GM12878 (cell line): ENCODE measurements around the gene TK1. TPM values are rescaled to one million over a fixed set of nuclear protein-coding genes. Genes with fewer than 3 reads are reported as not detected.

ENCODE experiments used
- ATAC-seq: fragments of 200-7000 bp; cut with Tn5 transposase; 3 replicates; pipeline ENCODE4 v1.9.1; 2020; ENCODE audit warnings: mild to moderate bottlenecking, moderate library complexity
- BruUV-seq: library from RNA; stranded (reverse); fragments of 400-500 nt; replicated peaks from 2 replicates; lab custom pipeline; 2021; lab: Mats Ljungman, UMichigan
- CTCF ChIA-PET: fragments of 300-600 bp; sonication (Branson Sonifier 250); formaldehyde crosslinking; extraction: SDS; loops from one replicate; lab custom pipeline; 2021; ENCODE audit warnings: inconsistent platforms; lab: Yijun Ruan, JAX
- POLR2A ChIA-PET: fragments of 350-600 bp; formaldehyde crosslinking; extraction: SDS; loops from one replicate; lab custom pipeline; 2021; ENCODE audit warnings: inconsistent platforms; lab: Charles Lee
- RAD21 ChIA-PET: fragments of 300-600 bp; sonication (Branson Sonifier 250); formaldehyde crosslinking; loops from one replicate; lab custom pipeline; 2023; ENCODE audit warnings: antibody characterized with exemption; ENCODE audit not compliant: unreplicated experiment; lab: Charles Lee
- SMC1A ChIA-PET: fragments of 300-600 bp; sonication (Branson Sonifier 250); formaldehyde crosslinking; loops from one replicate; lab custom pipeline; 2023; ENCODE audit not compliant: unreplicated experiment, uncharacterized antibody; lab: Charles Lee
- DNase-seq: peaks from one replicate; pipeline ENCODE4 v3.0.0-alpha.2; 2011; ENCODE audit warnings: low read depth, low spot score
- FAIRE-seq: peaks from 3 replicates; lab custom pipeline; 2011; peaks lifted over from hg19 to GRCh38; lab: Jason Lieb, UNC
- H2AFZ ChIP-seq: 2 replicates; pipeline ENCODE4 v1.6.0; 2011; ENCODE audit warnings: low read depth, low read length, control low read depth; ENCODE audit not compliant: control insufficient read depth
- H3K27ac ChIP-seq: 2 replicates; pipeline ENCODE4 v1.5.1; 2011; ENCODE audit warnings: control low read depth; ENCODE audit not compliant: control insufficient read depth, insufficient read depth
- H3K27me3 ChIP-seq, 2 experiments: replicated peaks in 1 of 2; 2 replicates each; pipeline versions ENCODE4 v1.6.0 to v1.6.1; 2011; ENCODE audit warnings: low read length in 1 of 2; ENCODE audit not compliant: control insufficient read depth in 2 of 2, insufficient read depth in 2 of 2
- H3K36me3 ChIP-seq, 2 experiments: 2 replicates each; pipeline ENCODE4 v1.5.1; 2011; ENCODE audit warnings: low read length in 1 of 2; ENCODE audit not compliant: control insufficient read depth in 2 of 2, insufficient read depth in 2 of 2
- H3K4me1 ChIP-seq: 2 replicates; pipeline ENCODE4 v1.6.1; 2011; ENCODE audit warnings: mild to moderate bottlenecking, low read length, moderate library complexity, mixed read lengths; ENCODE audit not compliant: control insufficient read depth, insufficient read depth
- H3K4me2 ChIP-seq: 2 replicates; pipeline ENCODE4 v1.6.0; 2011; ENCODE audit warnings: control low read depth; ENCODE audit not compliant: control insufficient read depth, insufficient read depth
- H3K4me3 ChIP-seq: fragments of 200-600 bp; sonication (generic); 2 replicates; pipeline ENCODE4 v1.5.1; 2016
- H3K79me2 ChIP-seq: 2 replicates; pipeline ENCODE4 v1.6.0; 2011; ENCODE audit warnings: low read length; ENCODE audit not compliant: control insufficient read depth, insufficient read depth
- H3K9ac ChIP-seq: 2 replicates; pipeline ENCODE4 v1.8.0; 2011; ENCODE audit warnings: low read length, control low read depth, mixed read lengths; ENCODE audit not compliant: control insufficient read depth, insufficient read depth
- H3K9me3 ChIP-seq: replicated peaks from 3 replicates; pipeline ENCODE4 v1.5.1; 2011; ENCODE audit warnings: mild to moderate bottlenecking, low read length; ENCODE audit not compliant: control insufficient read depth, insufficient read depth
- H4K20me1 ChIP-seq: 2 replicates; pipeline ENCODE4 v1.6.0; 2011; ENCODE audit not compliant: control insufficient read depth, insufficient read depth
- BACH1 ChIP-seq: fragments of 450-650 bp; IDR thresholded peaks from 2 replicates; pipeline ENCODE4 v1.6.1; 2017; ENCODE audit warnings: mild to moderate bottlenecking, borderline replicate concordance
- CHD4 ChIP-seq: fragments of 200-600 bp; sonication (generic); IDR thresholded peaks from 2 replicates; pipeline ENCODE4 v1.6.1; 2016; ENCODE audit warnings: mild to moderate bottlenecking
- EZH2 ChIP-seq: IDR thresholded peaks from 2 replicates; pipeline ENCODE4 v1.6.1; 2012; ENCODE audit warnings: low read depth, mild to moderate bottlenecking, control low read depth, inconsistent platforms, low read length, borderline replicate concordance; ENCODE audit not compliant: control insufficient read depth
- FOXM1 ChIP-seq: IDR thresholded peaks from 2 replicates; pipeline ENCODE4 v1.6.1; 2012; ENCODE audit warnings: low read depth, mild to moderate bottlenecking, inconsistent platforms, low read length, moderate library complexity
- HDGF ChIP-seq: fragments of 450-650 bp; IDR thresholded peaks from 2 replicates; pipeline ENCODE4 v1.6.1; 2016; ENCODE audit warnings: antibody characterized with exemption
- LARP7 ChIP-seq: fragments of 450-650 bp; IDR thresholded peaks from 2 replicates; pipeline ENCODE4 v1.6.1; 2017; ENCODE audit warnings: mild to moderate bottlenecking
- MEF2A ChIP-seq: IDR thresholded peaks from 2 replicates; pipeline ENCODE4 v1.6.1; 2011; ENCODE audit warnings: low read depth, mild to moderate bottlenecking, low read length, moderate library complexity; ENCODE audit not compliant: insufficient read depth
- NR2F1 ChIP-seq: fragments of 450-650 bp; conservative IDR thresholded peaks from 2 replicates; pipeline ENCODE4 v1.6.1; 2017; ENCODE audit warnings: mild to moderate bottlenecking
- PAX8 ChIP-seq: fragments of 450-650 bp; IDR thresholded peaks from 2 replicates; pipeline ENCODE4 v1.6.1; 2017; ENCODE audit warnings: mild to moderate bottlenecking, moderate library complexity
- POLR2A ChIP-seq: IDR thresholded peaks from 2 replicates; pipeline ENCODE4 v1.6.1; 2011; ENCODE audit warnings: low read depth, mild to moderate bottlenecking, low read length
- POU2F2 ChIP-seq: IDR thresholded peaks from 3 replicates; pipeline ENCODE4 v1.6.1; 2011; ENCODE audit warnings: low read depth, mild to moderate bottlenecking, low read length, borderline replicate concordance
- TAF1 ChIP-seq: IDR thresholded peaks from 2 replicates; pipeline ENCODE4 v1.6.1; 2011; ENCODE audit warnings: mild to moderate bottlenecking, low read depth, low read length, borderline replicate concordance
- ZNF274 ChIP-seq: IDR thresholded peaks from one replicate; pipeline ENCODE4 v1.8.0; 2011; ENCODE audit not compliant: insufficient read length, insufficient read depth
- WGBS: methylation state at CpG from one replicate; pipeline ENCODE4 v1.1.6; 2016; ENCODE audit warnings: low lambda C conversion rate; ENCODE audit not compliant: insufficient replicate concordance, insufficient coverage; ENCODE audit errors: missing lambda C conversion rate; 5-methylcytosine and 5-hydroxymethylcytosine counted together
- in situ Hi-C: fragments of 300-500 bp; cut with MboI; formaldehyde crosslinking; loops from 9 replicates; pipeline ENCODE4 v1.14.3; 2018; ENCODE audit warnings: mixed read lengths
- intact Hi-C: fragments of 100-400 bp; cut with micrococcal nuclease; formaldehyde crosslinking; loops from one replicate; pipeline ENCODE4 v1.14.2; 2022; ENCODE audit not compliant: unreplicated experiment
- polyA plus RNA-seq, 11 experiments: library from polyadenylated mRNA; depleted of rRNA in 4 of 11; unstranded in 6 of 11; stranded (reverse) in 5 of 11; fragments of >200 nt; fragmentation: Nextera tagmentation in 4 of 11; fragmentation: Illumina TruSeq in 1 of 11; extraction: Ambion mirVana in 4 of 11; extraction: Trizol in 1 of 11; gene quantifications; 1 replicate in 1 of 11; 2 replicates in 10 of 11; pipeline versions ENCODE4 v1.2.1 to v1.2.3, GENCODE V29; 2011 to 2016; ENCODE audit warnings: inconsistent platforms in 2 of 11, missing spikeins in 2 of 11, low read depth in 1 of 11
- total RNA-seq, 4 experiments: library from RNA; depleted of rRNA in 3 of 4; stranded (reverse); fragments of >200 nt in 3 of 4; fragmentation: Illumina TruSeq in 1 of 4; extraction: Trizol in 1 of 4; gene quantifications; 2 replicates each; pipeline versions ENCODE4 v1.2.1 to v1.2.3, GENCODE V29; 2013 to 2021
- TF ChIP-seq, protein P1 (sequence below): IDR thresholded peaks from 2 replicates; pipeline ENCODE4 v1.6.1; 2012; ENCODE audit warnings: low read depth, low read length, improper control_type of control experiment
- TF ChIP-seq, protein P2 (sequence below): IDR thresholded peaks from 2 replicates; pipeline ENCODE4 v1.6.1; 2012; ENCODE audit warnings: low read depth, low read length, improper control_type of control experiment
- TF ChIP-seq, protein P3 (sequence below): IDR thresholded peaks from 2 replicates; pipeline ENCODE4 v1.6.1; 2011; ENCODE audit warnings: low read depth, mild to moderate bottlenecking, low read length, moderate library complexity, borderline replicate concordance; ENCODE audit errors: extremely low read depth

The TK1 gene
- total and polyA plus RNA-seq, 10 of the 15 experiments (the other 5 are each of a cell fraction or from before 2014, with no cell fraction given): 4.6 to 175 (median 77.9) TPM

DNA sequence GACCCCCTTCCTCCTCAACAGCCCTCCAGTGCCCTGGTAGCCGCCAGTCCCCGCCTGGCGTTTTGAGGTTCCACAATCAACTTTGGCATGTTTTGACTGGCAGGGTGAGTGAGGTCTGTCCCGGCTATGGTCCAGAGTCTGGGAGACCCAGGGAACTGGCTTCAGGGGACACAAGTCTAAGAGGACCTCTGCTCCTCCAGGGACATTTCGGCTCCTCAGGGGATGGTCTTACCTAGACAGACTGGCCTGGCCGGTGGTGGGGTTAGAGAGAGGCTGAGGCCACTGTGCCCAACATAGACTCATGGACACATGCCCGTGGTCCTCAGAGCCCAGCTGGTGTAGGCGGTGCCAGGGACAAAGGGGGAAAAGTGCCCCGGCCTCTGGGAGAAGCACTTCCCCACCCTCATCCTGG, 54.1 kb downstream of the TK1 start:
- H3K4me2 ChIP-seq: peak overlapping the region; percentile 96
- DNase-seq (no peak), ATAC-seq (no peak), FAIRE-seq (no peak)
- ChIA-PET RAD21 (interaction anchor here (1.0 to 6.8 kb wide), 6 partner anchors 8 to 43 kb away, joined by 3 to 83 read pairs (median 5); no protein-coding TSS in a partner anchor), CTCF (interaction anchor here (1.3 to 9.5 kb wide), 4 partner anchors 6 to 42 kb away, joined by 4 to 132 read pairs (median 35); partner anchors contain the start of gene TMC6), SMC1A (interaction anchor here (0.9 kb wide), 1 partner anchor 19 kb away, joined by 4 read pairs; no protein-coding TSS in a partner anchor), POLR2A (interaction anchor here (0.7 to 3.7 kb wide), 5 partner anchors 11 to 44 kb away, joined by 3 to 13 read pairs (median 6); partner anchors contain the start of gene SYNGR2)
- H4K20me1 ChIP-seq: no peaks in the 10 kb centered on the region
- H3K79me2 ChIP-seq: peaks cover 76% of the 10 kb centered on the region
- intact Hi-C loops (no loop called here), in situ Hi-C loops (no loop called here)
- H2AFZ ChIP-seq: no peak overlapping the region
- peak overlapping the region; percentile 86 for H3K9ac ChIP-seq
- H3K27ac ChIP-seq: peak overlapping the region; percentile 93
- TF ChIP-seq BACH1 (no peak), CHD4 (no peak), POLR2A (0 out of 2 replicates have a peak, but pooled peaks have one; percentile 11), PAX8 (no peak), EZH2 (no peak), MEF2A (no peak), ZNF274 (no peak), NR2F1 (0 out of 2 replicates have a peak, but pooled peaks have one; percentile 12), FOXM1 (no peak), LARP7 (peak; percentile 8; the same call in 1 of the 2 replicates), TAF1 (no peak), HDGF (no peak; the same call in 1 of the 2 replicates), POU2F2 (no peak)
- TF ChIP-seq, protein P1, sequence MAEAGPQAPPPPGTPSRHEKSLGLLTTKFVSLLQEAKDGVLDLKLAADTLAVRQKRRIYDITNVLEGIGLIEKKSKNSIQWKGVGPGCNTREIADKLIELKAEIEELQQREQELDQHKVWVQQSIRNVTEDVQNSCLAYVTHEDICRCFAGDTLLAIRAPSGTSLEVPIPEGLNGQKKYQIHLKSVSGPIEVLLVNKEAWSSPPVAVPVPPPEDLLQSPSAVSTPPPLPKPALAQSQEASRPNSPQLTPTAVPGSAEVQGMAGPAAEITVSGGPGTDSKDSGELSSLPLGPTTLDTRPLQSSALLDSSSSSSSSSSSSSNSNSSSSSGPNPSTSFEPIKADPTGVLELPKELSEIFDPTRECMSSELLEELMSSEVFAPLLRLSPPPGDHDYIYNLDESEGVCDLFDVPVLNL: no peak
- TF ChIP-seq, protein P2, sequence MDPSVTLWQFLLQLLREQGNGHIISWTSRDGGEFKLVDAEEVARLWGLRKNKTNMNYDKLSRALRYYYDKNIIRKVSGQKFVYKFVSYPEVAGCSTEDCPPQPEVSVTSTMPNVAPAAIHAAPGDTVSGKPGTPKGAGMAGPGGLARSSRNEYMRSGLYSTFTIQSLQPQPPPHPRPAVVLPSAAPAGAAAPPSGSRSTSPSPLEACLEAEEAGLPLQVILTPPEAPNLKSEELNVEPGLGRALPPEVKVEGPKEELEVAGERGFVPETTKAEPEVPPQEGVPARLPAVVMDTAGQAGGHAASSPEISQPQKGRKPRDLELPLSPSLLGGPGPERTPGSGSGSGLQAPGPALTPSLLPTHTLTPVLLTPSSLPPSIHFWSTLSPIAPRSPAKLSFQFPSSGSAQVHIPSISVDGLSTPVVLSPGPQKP: no peak
- TF ChIP-seq, protein P3, sequence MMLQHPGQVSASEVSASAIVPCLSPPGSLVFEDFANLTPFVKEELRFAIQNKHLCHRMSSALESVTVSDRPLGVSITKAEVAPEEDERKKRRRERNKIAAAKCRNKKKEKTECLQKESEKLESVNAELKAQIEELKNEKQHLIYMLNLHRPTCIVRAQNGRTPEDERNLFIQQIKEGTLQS: no peak
- no peaks in the 10 kb centered on the region for H3K27me3 ChIP-seq
- peaks cover 62% of the 10 kb centered on the region for H3K4me1 ChIP-seq
- 36% methylated on average over 9 of the region's 9 CpGs for WGBS
- BruUV-seq: no TSS peak
- no peaks in the 10 kb centered on the region for H3K9me3 ChIP-seq
- H3K36me3 ChIP-seq: peaks cover 13 to 16% of the 10 kb centered on the region in 2 experiments; a peak in 3 of 4 replicates
- peak overlapping the region; percentile 94 for H3K4me3 ChIP-seq
